HG03025 (cell line): ENCODE measurements around the gene DOCK2.
A peak's percentile ranks its signal among the peaks of the same experiment; 100 is the strongest.
"Not testable (repeated sequence)": the region's sequence is repeated elsewhere in the genome, so short reads cannot be mapped to it uniquely, and the experiment has no call there.

ENCODE experiments used
- ATAC-seq: cut with Tn5 transposase; IDR thresholded peaks from one replicate; pipeline ENCODE4 v1.9.1; 2021; ENCODE audit warnings: mild to moderate bottlenecking, moderate library complexity; ENCODE audit not compliant: unreplicated experiment, low FRiP score

DOCK2 gene

DNA sequence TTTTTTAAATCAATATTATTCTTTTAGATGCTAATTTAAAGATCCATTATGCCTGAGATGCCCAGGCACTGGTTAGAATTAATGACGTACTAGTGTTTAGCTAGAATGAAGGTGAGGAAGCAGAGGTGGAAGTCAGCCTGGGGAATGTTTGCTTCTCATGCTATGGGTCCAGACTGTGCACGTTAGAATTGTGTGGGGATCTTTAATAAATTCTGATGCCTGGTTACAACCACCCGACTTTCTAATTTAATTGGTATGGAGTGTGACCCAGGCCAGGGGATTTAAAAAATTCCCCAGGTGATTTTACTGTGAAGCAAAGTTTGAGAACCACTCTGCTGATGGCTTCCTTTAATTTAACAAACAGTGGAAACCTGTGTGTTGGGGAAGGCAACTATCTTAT is 111.1 kb downstream of the DOCK2 start:
- no peak for ATAC-seq

DNA sequence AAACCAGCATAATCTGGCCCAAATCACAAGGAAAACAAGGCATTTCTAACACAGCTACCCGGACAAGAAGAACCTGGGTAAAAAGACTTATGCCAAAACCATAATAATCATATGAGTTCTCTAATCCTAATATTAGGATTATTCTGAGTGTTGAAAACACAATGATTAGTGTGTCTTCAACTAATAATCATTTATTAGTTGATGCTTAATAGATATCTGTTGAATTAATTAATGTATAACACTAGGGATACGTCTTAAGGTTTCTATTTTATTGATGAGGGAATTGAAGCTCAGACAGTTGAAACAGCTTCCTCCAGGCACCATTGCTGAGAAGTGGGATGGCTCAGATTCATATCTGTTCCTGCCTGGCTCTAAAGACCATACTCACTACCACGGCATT is 112.2 kb downstream of the DOCK2 start:
- no peak for ATAC-seq

DNA sequence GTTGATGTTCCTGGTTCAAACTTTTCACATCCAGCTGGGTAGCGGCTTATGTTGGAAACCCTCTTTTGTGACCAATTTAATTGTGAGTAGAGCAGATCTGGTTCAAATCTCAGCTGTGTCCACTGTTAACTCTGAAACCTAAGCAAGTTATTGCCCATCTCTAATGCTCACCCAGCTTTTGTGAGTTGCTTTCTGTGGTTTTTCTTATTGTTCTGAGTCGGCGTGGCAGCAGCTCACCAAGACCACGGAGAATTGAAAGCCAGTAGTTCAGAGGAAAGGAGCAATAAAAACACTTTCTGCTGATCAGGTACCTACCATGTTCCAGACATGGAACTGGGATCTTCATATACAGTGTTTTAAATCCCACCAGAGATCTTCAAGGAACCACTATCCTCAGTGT is 114.4 kb downstream of the DOCK2 start:
- ATAC-seq = no peak

DNA sequence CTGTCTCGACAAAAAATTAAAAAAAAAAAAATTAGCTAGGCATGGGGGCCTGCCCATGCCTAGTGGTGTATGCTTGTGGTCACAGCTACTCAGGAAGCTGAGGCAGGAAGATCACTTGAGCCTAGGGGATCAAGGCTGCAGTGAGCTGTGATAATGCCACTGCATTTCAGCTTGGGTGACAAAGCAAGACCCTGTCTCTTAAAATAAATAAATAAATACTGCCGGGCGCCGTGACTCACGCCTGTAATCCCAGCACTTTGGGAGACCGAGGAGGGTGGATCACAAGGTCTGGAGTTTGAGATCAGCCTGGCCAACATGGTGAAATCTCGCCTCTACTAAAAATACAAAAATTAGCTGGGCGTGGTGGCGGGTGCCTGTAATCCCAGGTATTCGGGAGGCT is 115.5 kb downstream of the DOCK2 start:
- not testable (repeated sequence) for ATAC-seq

DNA sequence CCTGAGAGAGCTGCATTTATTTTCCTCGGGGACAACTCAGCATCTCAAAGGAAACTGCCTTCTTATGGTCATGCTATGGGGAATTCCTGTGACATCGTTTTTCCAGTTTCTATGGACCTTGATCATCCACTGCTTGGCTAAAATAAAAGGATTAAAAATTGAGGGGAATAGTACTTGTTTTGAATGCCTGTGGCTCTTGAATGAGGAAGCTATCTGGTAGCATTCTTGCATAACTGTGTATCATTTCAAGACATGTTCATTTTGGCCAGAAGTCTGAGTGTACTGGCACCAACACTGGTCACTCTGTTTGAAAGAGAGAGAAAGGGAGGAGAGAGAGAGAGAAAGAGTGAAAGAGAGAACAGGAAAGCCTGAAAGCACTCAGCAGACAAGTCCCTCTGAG is 116.7 kb downstream of the DOCK2 start:
- ATAC-seq = no peak

DNA sequence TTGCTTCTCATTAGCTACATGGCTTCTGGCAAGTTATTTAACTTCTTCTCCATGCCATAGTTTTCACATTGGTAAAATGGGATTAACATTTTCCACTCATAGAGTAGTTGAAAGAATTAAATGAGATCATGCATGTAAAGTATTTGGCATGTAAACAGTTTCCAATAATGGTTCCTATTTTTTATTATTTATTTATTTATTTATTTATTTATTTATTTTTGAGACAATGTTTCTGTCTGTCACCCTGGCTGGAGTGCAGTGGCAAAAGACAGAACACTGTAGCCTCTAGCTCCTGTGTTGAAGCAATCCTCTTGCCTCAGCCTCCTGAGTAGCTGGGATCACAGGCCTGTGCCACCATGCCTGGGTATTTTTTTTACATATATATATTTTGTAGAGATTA is 117.7 kb downstream of the DOCK2 start:
- no peak for ATAC-seq

DNA sequence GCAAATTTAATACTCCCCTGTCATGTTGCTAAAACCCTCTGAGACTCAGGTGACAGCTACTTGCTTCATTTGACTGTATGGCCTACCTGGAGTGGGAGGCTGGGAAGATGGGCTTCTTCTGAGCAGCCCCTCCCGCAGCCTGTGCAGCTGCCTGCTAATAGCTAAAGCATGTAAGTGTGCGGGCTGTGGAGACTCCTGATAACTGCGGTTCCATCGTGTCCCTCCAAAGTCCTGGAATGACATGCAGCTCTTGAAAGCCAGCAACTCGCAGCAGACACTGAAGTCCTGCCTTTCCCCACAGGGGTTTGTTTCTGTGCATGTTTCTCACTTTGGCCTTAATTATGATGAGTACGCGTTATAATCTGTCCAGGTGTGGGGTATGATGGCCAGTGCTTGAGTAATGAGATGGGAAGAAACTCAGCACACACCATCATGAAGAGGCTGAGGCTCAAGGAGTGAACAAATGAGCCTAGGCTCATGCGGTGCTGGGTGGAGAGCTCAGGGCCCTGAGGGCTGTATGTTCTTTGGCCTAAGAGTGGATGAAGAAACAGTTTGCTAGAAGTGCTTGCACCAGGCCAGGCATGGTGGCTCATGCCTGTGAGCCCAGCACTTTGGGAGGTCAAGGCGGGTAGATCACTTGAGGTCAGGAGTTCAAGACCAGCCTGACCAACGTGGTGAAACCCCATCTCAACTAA is 119.1 kb downstream of the DOCK2 start:
- ATAC-seq = no peak

DNA sequence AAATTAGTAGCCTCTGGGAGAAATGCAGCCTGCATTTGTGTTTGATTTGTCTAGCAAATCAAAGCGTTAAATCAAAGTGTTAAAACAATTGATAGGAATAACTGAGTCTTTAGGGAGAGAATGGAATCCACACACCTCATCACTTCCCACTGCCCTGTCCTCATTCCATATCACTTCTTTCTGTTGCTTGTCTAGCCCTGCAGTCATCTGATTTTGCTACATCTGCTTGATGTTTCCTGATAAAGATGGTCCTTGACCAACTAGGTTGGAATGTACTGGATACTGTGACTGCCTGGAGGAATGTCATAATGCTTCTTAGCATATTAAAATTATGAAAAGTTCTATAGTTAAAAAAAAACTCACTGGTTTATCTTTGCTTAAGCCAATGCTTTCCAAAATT is 119.9 kb downstream of the DOCK2 start:
- ATAC-seq = no peak

DNA sequence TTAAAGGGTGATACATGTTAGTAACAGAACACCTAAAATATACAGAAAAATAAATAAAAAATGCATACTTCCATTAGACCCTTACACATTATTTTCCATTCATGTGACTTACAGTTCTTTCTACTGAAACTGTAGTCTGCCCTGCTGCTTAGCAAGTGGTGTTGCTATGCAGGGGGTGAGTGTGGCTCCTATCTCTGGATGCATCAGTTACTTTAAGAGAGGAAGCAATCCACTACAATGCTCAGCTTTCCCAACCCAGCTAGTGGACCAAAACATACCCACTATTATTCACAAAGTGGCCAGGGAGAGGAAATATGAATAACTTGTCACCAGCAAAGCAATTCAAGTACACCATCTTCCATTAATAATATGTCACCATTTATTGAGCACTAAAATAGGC is 121.8 kb downstream of the DOCK2 start:
- no peak for ATAC-seq

DNA sequence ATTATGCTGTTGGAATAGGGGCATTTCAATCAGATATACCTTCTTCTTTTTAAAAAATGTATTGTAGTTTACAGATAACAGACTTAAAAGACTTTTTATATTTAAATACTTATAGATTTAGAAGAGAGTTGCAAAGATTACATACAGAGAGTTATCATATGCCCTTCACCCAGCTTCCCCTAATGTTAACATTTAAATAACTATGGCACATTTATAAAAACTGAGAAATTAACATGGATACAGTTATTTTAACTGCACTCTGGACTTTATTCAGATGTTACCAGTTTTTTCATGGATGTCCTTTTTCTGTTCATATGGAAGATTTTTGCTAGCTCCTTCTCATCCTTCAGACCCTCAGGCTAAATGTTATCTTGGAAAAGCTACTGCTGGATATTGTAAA is 123.2 kb downstream of the DOCK2 start:
- ATAC-seq = no peak

DNA sequence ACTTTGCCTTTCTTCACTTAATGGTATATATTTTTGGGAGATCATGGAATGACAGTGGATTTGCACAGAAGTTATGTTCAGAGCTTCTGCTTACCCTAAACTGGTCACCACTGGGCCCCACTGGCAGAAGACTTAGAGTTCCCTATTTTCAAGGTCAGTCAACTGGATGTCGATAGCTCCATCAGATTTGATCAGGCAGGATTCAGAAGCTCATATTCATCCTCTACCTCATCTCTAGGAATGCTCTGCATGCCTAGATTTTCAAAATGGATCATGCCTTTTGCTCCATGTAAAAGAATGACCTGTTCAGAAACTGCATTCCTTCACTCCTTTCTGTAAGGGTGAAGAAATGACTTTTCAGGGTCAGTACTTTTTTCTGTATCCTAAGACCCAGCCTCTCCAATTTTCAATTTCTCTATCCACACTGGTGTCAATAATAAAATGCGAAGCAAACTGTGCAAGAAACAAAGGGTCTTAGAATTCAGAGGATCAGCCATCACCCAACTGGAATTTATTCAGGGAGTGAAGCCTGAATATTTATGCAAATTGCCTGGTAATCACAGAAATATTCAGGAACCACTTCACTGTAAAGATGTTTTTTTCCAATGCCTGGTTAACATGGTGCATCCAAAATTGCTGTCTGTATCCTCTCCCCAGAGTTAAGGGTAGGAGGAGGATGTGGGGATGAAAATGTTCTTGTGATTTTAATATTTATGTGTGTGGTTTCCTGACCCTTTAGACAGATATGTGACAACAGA is 125.4 kb downstream of the DOCK2 start:
- no peak for ATAC-seq

DNA sequence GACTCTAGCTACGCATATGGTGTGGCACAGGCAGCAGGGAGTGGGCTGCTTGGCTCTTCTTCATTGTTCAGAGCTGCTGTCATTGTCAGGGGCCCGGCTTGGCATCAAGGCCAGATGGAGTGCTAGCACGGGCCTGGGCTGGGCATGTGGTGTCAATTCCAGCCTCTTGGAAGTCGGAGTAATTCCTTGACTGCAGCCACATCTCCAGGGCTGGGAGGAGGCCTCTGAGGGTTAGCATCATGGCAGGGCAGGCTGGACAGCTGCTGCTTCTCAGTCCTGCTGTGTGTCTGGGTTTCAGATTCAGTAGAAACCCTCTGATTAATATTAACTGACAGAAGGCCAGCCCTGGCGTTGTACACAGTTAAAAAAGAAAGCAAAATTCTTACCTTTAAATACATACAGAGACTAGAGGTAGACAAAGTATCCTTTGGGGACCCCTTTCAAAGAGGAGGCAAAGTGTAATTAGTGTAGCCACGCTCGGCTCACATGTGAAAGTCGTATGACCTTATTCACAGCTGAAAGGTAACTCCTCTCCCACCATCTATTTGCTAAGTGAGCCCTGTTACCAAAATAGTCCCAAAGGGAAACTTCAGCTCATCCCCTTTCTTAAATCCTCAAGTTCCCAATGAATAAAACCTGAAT is 126.4 kb downstream of the DOCK2 start:
- peak; percentile 71 for ATAC-seq

DNA sequence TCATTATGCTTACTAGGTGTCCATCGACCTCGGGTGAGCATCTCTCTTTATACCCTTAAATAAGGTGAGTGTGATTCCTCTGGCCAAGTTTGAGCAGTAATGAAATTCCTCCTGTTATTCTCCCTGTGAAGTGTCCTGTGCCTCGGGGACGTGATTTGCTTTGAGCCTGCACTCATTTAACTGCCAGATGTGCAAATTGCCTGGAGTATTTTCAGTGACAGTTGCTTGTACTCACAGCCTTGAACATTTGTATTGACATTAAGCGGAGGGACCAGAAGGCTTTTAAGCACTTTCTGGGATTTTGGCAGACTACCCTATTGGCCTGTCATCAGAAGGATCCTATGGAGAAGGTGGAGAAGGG is 126.9 kb downstream of the DOCK2 start:
- ATAC-seq = no peak

DNA sequence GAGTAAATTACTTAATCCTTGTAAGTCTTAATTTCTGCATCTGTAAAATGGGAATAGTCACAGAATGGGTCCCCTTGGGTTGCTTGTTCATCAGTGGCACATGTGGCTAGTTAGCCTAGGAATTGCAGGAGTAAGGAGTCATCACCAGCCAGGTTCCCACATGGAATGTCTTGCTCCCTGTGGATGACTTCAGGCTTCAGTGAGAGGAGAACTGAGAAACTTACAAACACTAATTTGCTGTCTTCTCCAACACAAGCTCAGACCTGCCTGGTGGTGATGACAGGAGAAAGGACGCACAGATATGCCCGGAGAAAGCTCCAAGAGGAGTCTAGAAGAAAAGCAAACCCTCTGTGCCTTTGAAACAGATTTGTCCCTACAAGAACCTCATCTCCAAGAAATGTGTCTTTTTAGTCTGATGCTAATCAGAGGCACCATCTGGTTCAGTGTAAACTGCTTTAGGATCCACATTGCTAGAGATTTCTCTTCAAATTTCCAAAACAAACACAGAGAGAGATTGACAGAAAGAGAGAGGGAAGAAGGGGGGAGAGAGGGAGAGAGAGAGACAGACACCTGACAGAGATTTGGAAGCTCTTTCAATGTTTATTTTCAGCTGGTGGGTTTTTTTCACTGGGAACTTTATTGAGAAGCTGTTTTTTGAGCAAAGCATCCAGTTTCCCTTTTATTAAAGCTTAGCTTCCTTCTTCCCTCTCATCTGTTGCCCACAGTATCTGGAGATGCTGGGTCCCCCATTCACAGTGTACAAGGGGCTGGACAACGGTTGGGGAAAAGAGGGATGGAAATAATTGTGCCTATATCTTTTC is 128.3 kb downstream of the DOCK2 start:
- no peak for ATAC-seq

DNA sequence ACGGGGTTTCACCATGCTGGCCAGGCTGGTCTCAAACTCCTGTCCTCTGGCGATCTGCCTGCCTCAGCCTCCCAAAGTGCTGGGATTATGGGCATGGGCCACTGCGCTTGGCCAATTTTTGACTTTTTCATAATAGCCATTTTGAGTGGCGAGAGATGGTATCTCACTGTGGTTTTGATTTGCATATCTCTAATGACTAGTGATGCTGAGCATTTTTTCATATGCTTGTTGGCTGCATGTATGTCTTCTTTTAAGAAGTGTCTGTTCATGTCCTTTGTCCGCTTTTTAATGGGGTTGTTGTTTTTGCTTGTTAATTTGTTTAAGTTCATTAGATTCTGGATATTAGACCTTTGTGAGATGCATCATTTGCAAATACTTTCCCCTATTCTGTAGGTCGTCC is 129.9 kb downstream of the DOCK2 start:
- ATAC-seq = not testable (repeated sequence)

DNA sequence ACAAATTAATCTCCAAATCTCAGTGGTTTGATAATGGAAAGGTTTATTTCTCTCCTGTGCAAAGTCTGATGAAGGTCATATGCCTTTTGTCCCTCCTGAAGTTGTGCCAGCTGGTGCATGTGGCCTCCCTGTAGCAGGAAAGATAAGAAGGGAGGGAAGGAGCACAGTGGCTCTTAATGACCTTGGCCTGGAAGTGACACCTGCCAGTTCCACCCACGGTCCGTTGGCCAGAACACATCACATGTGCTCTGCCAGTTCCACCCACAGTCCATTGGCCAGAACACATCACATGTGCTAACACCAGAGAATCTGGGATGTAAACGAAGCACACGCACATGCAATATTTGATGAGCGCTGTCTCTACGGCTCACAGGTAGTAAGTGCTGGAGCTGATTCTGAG is 130.9 kb downstream of the DOCK2 start:
- no peak for ATAC-seq

DNA sequence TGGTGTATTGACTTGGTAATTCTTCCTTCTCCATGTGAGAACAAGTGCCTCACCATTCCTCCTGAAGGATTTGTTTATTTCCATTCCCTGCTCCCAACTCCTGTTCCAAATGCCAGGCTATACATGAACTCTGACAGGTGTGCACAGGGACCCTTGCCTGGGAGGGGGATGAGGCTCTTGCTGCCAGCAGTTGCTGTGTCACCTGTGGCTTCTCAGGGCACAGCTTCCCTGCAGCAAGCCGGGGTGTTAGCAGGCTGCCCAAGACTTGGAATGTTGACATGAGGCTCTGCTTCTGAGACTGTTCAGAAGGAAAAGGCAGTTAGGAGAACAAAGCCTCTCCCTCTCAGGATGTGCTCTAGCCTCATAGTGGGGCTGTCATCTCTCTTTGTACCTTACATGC is 131.3 kb downstream of the DOCK2 start:
- ATAC-seq = no peak

DNA sequence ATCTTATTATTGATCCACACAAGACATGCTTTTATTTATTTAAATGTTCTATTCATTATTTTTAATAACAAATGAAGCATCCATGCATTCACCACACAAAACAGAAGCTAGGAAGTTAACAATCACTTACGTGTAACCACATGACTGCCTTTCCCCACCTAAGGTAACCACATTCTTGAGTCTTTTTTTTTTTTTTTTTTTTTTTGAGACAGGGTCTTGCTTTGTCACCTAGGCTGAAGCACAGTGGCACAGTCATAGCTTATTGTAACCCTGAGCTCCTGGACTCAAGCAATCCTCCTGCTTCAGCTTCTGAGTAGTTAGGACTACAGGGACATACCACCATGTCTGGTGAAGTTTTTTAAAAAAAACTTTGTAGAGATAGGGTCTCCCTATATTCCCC is 133.0 kb downstream of the DOCK2 start:
- no peak for ATAC-seq

DNA sequence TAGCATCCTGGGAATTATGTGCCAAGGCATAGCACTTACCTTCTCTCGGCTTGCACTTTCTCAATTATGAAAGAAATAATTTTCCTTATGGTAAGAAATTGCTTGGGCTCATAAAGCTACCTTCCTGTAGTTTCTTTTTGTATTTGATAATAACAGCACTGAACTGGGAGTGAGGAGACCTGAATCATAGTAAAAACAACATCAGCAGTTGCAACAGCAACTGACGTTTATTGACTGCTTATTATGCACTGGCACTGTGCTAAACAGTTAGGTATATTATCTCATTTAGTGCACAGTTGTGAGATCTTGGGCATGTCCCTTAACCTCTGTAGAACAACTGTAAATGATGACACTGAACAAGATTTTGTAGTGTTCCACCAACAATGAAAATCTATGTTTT is 135.2 kb downstream of the DOCK2 start:
- no peak for ATAC-seq

DNA sequence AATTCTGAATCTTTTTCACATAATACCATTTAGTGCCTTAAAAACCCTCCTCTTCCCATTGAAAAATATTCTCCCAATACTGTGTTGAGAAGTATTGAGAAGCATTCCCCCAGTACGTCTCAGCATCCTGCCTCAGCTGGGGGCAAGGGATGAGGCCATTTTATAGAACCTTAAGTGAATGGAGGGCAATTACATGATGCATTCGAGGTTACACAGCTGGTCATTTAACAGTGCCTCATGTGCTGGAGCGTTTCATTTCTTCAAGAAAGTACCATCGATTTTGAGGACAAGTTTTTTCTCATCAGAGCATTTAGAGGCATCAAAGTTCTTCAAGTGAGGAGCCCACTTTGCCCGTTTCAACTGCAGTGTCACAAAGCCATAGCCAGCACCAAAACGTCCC is 135.6 kb downstream of the DOCK2 start:
- no peak for ATAC-seq

DNA sequence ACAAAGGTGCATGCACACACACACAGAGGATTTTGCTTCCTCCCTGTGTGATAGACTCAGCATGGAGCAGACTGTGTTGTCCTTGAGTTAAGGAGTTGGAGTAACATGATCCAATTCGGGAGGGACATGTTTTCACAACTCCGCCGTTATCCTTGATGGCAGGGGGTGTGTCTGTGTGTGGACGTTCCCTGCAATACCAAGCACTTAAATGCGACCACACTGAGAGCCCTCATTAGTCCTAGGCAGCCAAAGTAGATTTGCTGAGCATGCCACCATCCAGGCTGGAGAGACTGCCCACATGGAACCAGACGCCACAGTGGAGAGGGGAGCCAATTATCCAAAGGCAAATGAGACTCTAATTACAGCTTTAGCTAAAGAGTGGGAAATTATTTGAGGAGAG is 140.1 kb downstream of the DOCK2 start:
- no peak for ATAC-seq
